Activated CD4-positive, alpha-beta memory T cell treated with anti-CD3 and anti-CD28 coated beads, Interleukin-2, amount 10 ng/mL, durations not matched to agents 7 days and 5 days (primary cell): ENCODE data around the gene PTPRJ. TPM values are rescaled to one million over a fixed set of nuclear protein-coding genes. Genes with fewer than 3 reads are reported as not detected.

Experiments used
- CTCF ChIA-PET: fragments of 350-600 bp; sonication (Branson Sonifier 250); formaldehyde crosslinking; loops from one replicate; lab custom pipeline; 2021; ENCODE audit warnings: antibody characterized with exemption, inconsistent platforms; lab: Charles Lee
- POLR2A ChIA-PET: fragments of 350-600 bp; sonication (Branson Sonifier 250); formaldehyde crosslinking; loops from one replicate; lab custom pipeline; 2021; ENCODE audit warnings: antibody characterized with exemption; lab: Charles Lee
- DNase-seq: peaks from one replicate; pipeline ENCODE4 v3.0.0-alpha.2; 2020
- H3K27ac Mint-ChIP-seq: one replicate; pipeline ENCODE4 v1.8.0; 2021; ENCODE audit warnings: mild to moderate bottlenecking, mixed read lengths
- H3K27me3 Mint-ChIP-seq: one replicate; pipeline ENCODE4 v1.8.0; 2021; ENCODE audit warnings: mixed read lengths
- H3K36me3 Mint-ChIP-seq: one replicate; pipeline ENCODE4 v1.8.0; 2021; ENCODE audit warnings: low read depth, mixed read lengths
- H3K4me1 Mint-ChIP-seq: one replicate; pipeline ENCODE4 v1.8.0; 2021; ENCODE audit warnings: mixed read lengths
- H3K4me3 Mint-ChIP-seq: one replicate; pipeline ENCODE4 v1.8.0; 2021; ENCODE audit warnings: mild to moderate bottlenecking, mixed read lengths
- H3K9me3 Mint-ChIP-seq: one replicate; pipeline ENCODE4 v1.8.0; 2021; ENCODE audit warnings: mixed read lengths
- total RNA-seq, 2 experiments: library from RNA; stranded (reverse); gene quantifications; one replicate each; pipeline ENCODE4 v1.2.3, GENCODE V29; 2021

The PTPRJ gene
- total RNA-seq, 2 experiments from 2014 or later: 83.0 to 89.1 TPM

DNA sequence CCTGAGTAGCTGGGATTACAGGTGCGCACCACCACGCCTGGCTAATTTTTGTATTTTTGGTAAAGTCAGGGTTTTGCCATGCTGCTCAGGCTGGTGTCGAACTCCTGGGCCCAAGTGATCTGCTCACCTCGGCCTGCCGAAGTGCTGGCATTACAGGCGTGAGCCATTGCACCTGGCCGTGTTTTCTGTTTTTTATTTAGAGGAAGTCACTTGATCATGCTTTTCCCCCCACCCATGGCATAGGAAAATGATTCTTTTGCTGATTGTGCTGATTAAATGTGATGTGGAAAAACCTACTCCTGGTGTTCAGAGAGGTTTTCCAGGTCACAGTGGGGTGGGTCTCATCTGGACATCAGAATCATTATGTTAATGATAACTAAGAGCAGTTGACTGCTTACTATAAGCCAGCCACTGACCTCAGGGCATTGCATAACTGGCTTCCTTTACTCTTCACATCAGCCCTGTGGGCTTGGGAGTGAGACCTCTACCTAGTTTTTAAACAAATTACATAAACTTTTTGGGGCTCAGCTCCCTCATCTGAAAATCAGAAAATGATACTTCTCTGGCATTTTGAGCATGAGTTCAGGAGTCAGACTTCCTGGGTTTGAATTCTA, 71.0 kb downstream of the PTPRJ start:
- Mint-ChIP-seq H3K9me3 (no peaks in the 10 kb centered on the region), H3K27me3 (no peaks in the 10 kb centered on the region), H3K4me1 (peaks cover 75% of the 10 kb centered on the region), H3K27ac (peak overlapping the region; percentile 44), H3K36me3 (peaks cover 43% of the 10 kb centered on the region), H3K4me3 (no peak overlapping the region)
- CTCF ChIA-PET: interaction anchor here (1.1 to 1.2 kb wide), 2 partner anchors 33 to 72 kb away, joined by 3 read pairs; no protein-coding TSS in a partner anchor
- POLR2A ChIA-PET: interaction anchor here (0.8 to 2.2 kb wide), 8 partner anchors 9 to 96 kb away, joined by 3 to 9 read pairs (median 4); no protein-coding TSS in a partner anchor
- no peak for DNase-seq

DNA sequence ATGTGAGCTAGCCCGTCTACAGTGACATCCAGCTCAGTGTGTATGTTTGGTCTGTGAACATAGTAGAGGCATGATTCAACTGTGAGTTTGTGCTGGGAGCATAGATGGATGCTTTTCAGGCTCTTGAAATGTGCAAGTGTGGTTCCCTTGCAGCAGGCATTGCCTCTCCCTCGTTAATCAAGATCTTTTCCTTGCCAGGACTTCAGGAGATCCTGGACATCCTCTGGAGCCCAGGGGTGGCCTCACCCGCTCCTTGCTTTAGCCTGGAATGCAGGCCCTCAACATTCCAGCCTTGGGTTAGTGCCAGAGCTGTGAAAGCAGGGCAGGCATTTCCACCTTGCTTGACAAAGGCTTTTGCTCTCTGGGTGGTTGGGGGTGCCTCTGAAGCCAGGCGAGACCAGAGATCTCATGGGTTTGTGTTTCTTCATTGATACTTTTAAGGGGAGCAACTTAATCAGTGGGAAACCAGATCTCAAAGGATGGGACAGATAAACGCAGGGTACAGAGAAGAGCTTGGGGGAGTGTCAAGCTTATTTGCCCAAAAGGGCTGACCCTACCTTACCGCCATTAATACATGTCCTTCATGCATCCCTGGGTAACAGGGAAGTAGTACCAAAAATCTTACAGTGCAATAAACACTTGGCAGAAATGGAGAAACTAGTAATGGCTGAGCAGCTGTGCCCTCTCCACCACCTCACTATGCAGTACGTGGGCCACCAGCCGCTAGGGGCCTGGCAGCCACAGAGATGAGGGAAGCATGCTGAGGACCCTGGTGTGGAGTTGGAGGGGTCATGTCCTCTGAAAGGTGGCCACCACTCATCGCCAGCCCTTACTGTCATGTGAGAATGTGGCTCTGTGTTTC, 72.1 kb downstream of the PTPRJ start:
- Mint-ChIP-seq H3K36me3 (peaks cover 42% of the 10 kb centered on the region), H3K27ac (peak overlapping the region; percentile 44), H3K4me1 (peaks cover 83% of the 10 kb centered on the region), H3K27me3 (no peaks in the 10 kb centered on the region), H3K9me3 (no peaks in the 10 kb centered on the region), H3K4me3 (no peak overlapping the region)
- DNase-seq: no peak
- ChIA-PET CTCF (interaction anchor here (1.2 kb wide), 1 partner anchor 73 kb away, joined by 3 read pairs; no protein-coding TSS in a partner anchor), POLR2A (interaction anchor here (0.8 to 1.9 kb wide), 5 partner anchors 8 to 97 kb away, joined by 3 to 6 read pairs (median 3); no protein-coding TSS in a partner anchor)

GRCh38 chr11:48054994-48055291, 74.6 kb downstream of the PTPRJ start:
- ChIA-PET POLR2A (interaction anchor here (1.0 to 13.2 kb wide), 18 partner anchors 11 to 290 kb away, joined by 3 to 519 read pairs (median 10); partner anchors contain the start of gene NUP160), CTCF (interaction anchor here (0.9 to 3.7 kb wide), 10 partner anchors 8 to 92 kb away, joined by 3 to 25 read pairs (median 8); no protein-coding TSS in a partner anchor)
- Mint-ChIP-seq H3K27me3 (no peaks in the 10 kb centered on the region), H3K27ac (peak overlapping the region; percentile 88), H3K36me3 (peaks cover 42% of the 10 kb centered on the region), H3K4me3 (peak overlapping the region; percentile 53), H3K9me3 (no peaks in the 10 kb centered on the region), H3K4me1 (peaks cover 90% of the 10 kb centered on the region)
- DNase-seq: no peak

DNA sequence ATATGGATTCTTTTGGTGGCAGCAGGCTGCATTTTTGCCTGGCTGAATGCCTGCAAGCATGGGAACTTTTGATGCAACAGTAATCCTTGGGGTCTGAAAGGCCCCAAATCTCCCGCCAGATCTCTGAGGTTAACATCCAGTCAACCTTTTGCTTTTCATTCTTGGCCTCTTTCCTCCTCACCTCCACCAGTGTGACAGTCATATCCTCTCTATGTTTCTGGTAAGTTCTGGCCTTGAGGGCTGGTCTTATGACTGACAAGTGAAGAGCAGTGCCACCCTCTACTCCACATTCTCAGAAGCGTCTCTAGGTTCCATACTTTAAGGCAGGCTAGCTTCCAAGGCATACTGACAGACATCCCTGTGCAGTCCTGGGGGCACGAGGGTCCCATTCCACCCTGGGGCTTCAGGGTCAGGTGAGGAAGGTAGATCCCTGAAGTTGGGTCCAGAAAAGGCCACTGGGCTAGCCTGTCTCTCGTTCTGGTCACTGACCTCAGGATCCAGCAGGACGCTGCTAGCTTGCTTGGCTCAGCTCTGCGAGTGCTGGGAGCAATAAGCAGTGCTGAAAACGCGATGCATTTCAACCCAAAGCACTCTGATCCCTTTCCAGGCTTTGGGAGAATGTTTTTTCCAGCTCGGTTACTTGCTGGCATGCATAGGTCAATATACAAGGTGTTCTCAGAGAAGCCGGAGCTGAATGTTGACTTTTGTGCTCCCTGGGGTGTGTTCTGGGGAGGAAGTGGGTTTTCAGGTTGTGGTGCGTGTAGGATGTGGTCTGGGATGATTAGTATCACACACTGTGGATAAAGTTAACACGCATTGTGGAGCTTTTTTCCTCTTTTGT, 75.2 kb downstream of the PTPRJ start:
- Mint-ChIP-seq H3K36me3 (peaks cover 44% of the 10 kb centered on the region), H3K27me3 (no peaks in the 10 kb centered on the region), H3K4me3 (peak overlapping the region; percentile 53), H3K27ac (peak overlapping the region; percentile 88), H3K4me1 (peaks cover 90% of the 10 kb centered on the region), H3K9me3 (no peaks in the 10 kb centered on the region)
- POLR2A ChIA-PET: interaction anchor here (0.6 to 13.2 kb wide), 39 partner anchors 9 to 1539 kb away, joined by 3 to 519 read pairs (median 5); partner anchors contain the start of genes NUP160 and PTPRJ
- CTCF ChIA-PET: interaction anchor here (0.6 to 3.9 kb wide), 21 partner anchors 8 to 121 kb away, joined by 3 to 32 read pairs (median 5); no protein-coding TSS in a partner anchor
- DNase-seq: peak; percentile 91

DNA sequence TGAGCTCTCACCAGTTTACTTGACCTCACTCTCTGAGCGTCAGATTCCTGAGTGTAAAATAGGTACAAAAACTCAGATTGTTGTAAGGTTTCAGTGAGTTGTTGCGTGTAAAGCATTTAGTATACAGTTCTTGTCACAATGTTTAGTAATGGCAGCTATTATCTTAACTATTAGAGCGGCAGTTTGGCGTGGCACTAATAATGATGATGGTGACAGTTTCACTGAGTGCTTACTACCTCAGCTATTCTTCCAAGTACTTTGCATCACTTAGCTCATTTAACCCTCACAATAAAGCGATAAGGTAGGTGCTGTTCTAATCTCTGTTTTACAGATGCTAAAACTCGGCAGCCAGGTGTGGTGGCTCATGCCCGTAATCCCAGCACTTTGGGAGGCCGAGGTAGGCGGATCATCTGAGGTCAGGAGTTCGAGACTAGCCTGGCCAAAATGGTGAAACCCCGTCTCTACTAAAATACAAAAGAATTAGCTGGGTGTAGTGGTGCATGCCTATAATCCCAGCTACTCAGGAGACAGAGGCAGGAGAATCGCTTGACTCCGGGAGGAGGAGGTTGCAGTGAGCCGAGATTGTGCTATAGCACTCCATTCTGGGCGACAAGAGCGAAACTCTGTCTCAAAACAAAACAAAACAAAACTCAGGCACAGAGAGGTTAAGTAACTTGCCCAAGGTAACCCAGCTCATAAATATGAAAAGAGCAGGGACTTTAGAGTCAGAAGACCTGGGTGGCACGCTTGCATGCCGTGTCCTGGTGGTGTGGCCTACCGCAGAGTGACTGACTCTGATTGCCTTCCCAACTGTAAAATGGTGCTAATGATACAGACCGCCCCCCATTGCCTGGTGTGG, 76.2 kb downstream of the PTPRJ start:
- Mint-ChIP-seq H3K4me3 (peak overlapping the region; percentile 53), H3K27me3 (no peaks in the 10 kb centered on the region), H3K9me3 (no peaks in the 10 kb centered on the region), H3K36me3 (peaks cover 52% of the 10 kb centered on the region), H3K4me1 (peaks cover 91% of the 10 kb centered on the region), H3K27ac (peak overlapping the region; percentile 88)
- CTCF ChIA-PET: interaction anchor here (0.6 to 3.9 kb wide), 19 partner anchors 10 to 122 kb away, joined by 3 to 32 read pairs (median 5); no protein-coding TSS in a partner anchor
- POLR2A ChIA-PET: interaction anchor here (0.8 to 13.2 kb wide), 33 partner anchors 8 to 209 kb away, joined by 3 to 519 read pairs (median 7); partner anchors contain the start of genes NUP160 and PTPRJ
- DNase-seq: no peak

DNA sequence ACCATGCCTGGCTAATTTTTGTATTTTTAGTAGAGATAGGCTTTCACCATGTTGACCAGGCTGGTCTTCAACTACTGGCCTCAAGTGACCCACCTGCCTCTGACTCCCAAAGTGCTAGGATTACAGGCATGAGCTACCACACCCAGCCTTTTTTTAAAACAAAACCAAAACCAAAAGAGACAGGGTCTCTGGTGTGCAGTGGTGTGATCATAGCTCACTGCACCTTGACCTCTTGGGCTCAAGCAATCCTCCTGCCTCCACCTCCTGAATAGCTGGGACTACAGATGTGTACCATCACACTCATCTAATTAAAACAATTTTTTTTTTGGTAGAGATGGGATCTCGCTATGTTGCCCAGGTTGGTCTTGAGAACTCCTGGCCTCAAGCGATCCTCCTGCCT, 77.7 kb downstream of the PTPRJ start:
- peak; percentile 26 for DNase-seq
- Mint-ChIP-seq H3K9me3 (no peaks in the 10 kb centered on the region), H3K4me3 (peak overlapping the region; percentile 32), H3K27me3 (no peaks in the 10 kb centered on the region), H3K27ac (peak overlapping the region; percentile 88), H3K4me1 (peaks cover 85% of the 10 kb centered on the region), H3K36me3 (peaks cover 43% of the 10 kb centered on the region)
- ChIA-PET POLR2A (interaction anchor here (0.7 to 13.2 kb wide), 7 partner anchors 14 to 123 kb away, joined by 3 to 519 read pairs (median 34); no protein-coding TSS in a partner anchor), CTCF (interaction anchor here (1.0 to 3.9 kb wide), 7 partner anchors 29 to 123 kb away, joined by 3 to 32 read pairs (median 16); no protein-coding TSS in a partner anchor)

DNA sequence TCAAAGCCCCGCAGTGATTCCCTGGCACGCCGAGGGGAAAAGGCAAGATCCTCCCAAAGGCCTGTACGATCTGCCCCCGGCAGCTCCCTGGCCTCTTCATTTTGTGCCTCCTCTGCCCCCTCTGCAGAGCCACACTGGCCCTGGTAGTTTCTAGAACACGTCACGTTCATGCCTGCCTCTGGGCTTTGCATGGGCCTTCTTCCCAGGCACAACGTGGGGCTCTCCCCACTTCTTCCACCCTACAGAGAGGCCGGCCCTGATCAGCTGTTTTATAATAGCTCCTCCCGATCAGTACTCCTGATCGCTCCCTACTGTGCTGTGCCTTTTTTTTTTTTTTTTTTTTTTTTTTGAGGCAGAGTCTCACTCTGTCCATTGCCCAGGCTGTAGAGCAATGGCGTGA, 78.4 kb downstream of the PTPRJ start:
- ChIA-PET POLR2A (interaction anchor here (1.5 to 13.2 kb wide), 5 partner anchors 10 to 124 kb away, joined by 3 to 519 read pairs (median 57); no protein-coding TSS in a partner anchor), CTCF (interaction anchor here (0.7 to 3.9 kb wide), 4 partner anchors 30 to 124 kb away, joined by 3 to 32 read pairs (median 16); no protein-coding TSS in a partner anchor)
- H3K27me3 Mint-ChIP-seq: no peaks in the 10 kb centered on the region
- peaks cover 49% of the 10 kb centered on the region for H3K36me3 Mint-ChIP-seq
- H3K4me1 Mint-ChIP-seq: peaks cover 88% of the 10 kb centered on the region
- no peaks in the 10 kb centered on the region for H3K9me3 Mint-ChIP-seq
- no peak for DNase-seq
- no peak overlapping the region for H3K4me3 Mint-ChIP-seq
- H3K27ac Mint-ChIP-seq: peak overlapping the region; percentile 88

- Mint-ChIP-seq H3K27ac (no peak overlapping the region), H3K36me3 (peaks cover 47% of the 10 kb centered on the region), H3K9me3 (no peaks in the 10 kb centered on the region), H3K27me3 (no peaks in the 10 kb centered on the region), H3K4me1 (peaks cover 67% of the 10 kb centered on the region), H3K4me3 (no peak overlapping the region)
- ChIA-PET CTCF (interaction anchor here (1.7 kb wide), 1 partner anchor 8 kb away, joined by 5 read pairs; no protein-coding TSS in a partner anchor), POLR2A (interaction anchor here (13.2 kb wide), 1 partner anchor 53 kb away, joined by 519 read pairs; no protein-coding TSS in a partner anchor)
- DNase-seq: no peak
Measured at GRCh38 chr11:48062649-48063048, 82.3 kb downstream of the PTPRJ start.

GRCh38 chr11:48063424-48063978, 83.1 kb downstream of the PTPRJ start:
- DNase-seq: no peak
- Mint-ChIP-seq H3K9me3 (peaks cover 3% of the 10 kb centered on the region), H3K27me3 (no peaks in the 10 kb centered on the region), H3K4me1 (peaks cover 61% of the 10 kb centered on the region), H3K36me3 (peaks cover 52% of the 10 kb centered on the region), H3K27ac (peak overlapping the region; percentile 17), H3K4me3 (no peak overlapping the region)
- ChIA-PET POLR2A (interaction anchor here (0.8 to 13.2 kb wide), 4 partner anchors 7 to 54 kb away, joined by 3 to 519 read pairs (median 5); no protein-coding TSS in a partner anchor), CTCF (interaction anchor here (0.9 to 1.9 kb wide), 3 partner anchors 9 to 129 kb away, joined by 3 to 7 read pairs (median 5); no protein-coding TSS in a partner anchor)

DNA sequence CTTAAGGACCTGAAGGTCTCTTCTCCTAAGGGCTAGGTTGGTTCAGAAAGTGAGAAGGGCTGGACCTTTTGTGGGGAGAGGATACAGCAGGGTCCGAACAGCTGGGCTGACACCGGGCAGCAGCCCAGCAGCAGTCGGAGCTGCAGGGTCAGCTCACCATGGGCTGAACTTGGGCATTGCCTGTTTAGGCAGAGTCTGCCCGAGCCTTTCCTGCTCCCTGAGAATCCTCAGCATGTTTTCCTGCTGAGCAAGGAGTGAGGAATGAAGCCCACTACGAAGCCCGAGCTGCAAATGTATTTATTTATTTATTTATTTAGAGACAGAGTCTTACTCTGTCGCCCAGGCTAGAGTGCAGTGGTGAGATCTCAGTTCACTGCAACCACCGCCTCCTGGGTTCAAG, 83.9 kb downstream of the PTPRJ start:
- Mint-ChIP-seq H3K27ac (no peak overlapping the region), H3K4me3 (no peak overlapping the region)

More for the DNA sequence above, 83.9 kb downstream of the PTPRJ start:
- ChIA-PET POLR2A (interaction anchor here (0.8 to 13.2 kb wide), 3 partner anchors 8 to 55 kb away, joined by 3 to 519 read pairs (median 7); no protein-coding TSS in a partner anchor), CTCF (interaction anchor here (1.7 to 1.9 kb wide), 2 partner anchors 10 to 130 kb away, joined by 5 to 7 read pairs; no protein-coding TSS in a partner anchor)
- H3K36me3 Mint-ChIP-seq: peaks cover 55% of the 10 kb centered on the region
- DNase-seq: no peak
- H3K9me3 Mint-ChIP-seq: peaks cover 3% of the 10 kb centered on the region
- peaks cover 53% of the 10 kb centered on the region for H3K4me1 Mint-ChIP-seq
- H3K27me3 Mint-ChIP-seq: no peaks in the 10 kb centered on the region
